HepG2 (cell line): Measurements from ENCODE around the gene DDRGK1. TPM values are rescaled to one million over a fixed set of nuclear protein-coding genes. Genes with fewer than 3 reads are reported as not detected.
A peak's percentile ranks its signal among the peaks of the same experiment; 100 is the strongest.

Source experiments
- CENPX ChIP-seq: sonication (generic); formaldehyde crosslinking; IDR thresholded peaks from 2 replicates; pipeline ENCODE4 v1.9.0; 2021; ENCODE audit warnings: mild to moderate bottlenecking, missing genetic modification reagents, moderate library complexity
- GMEB2 ChIP-seq: IDR thresholded peaks from 2 replicates; pipeline ENCODE4 v1.6.1; 2016; ENCODE audit warnings: missing biosample characterization, missing genetic modification reagents, low read depth
- GTF2F1 ChIP-seq: fragments of 150-350 bp; IDR thresholded peaks from 2 replicates; pipeline ENCODE4 v1.6.1; 2014; ENCODE audit warnings: low read length
- ONECUT2 ChIP-seq: sonication (generic); formaldehyde crosslinking; IDR thresholded peaks from 2 replicates; pipeline ENCODE4 v1.4.0; 2020; ENCODE audit warnings: missing genetic modification reagents
- POLR2A ChIP-seq, 2 experiments: IDR thresholded peaks; 2 replicates each; pipeline ENCODE4 v1.6.1; 2011; ENCODE audit warnings: low read depth in 2 of 2, low read length in 2 of 2, mild to moderate bottlenecking in 1 of 2, moderate library complexity in 1 of 2; ENCODE audit not compliant: insufficient read depth in 1 of 2
- SCMH1 ChIP-seq: sonication (generic); formaldehyde crosslinking; IDR thresholded peaks from 2 replicates; pipeline ENCODE4 v1.9.0; 2021; ENCODE audit warnings: missing genetic modification reagents, mild to moderate bottlenecking, borderline replicate concordance
- TEAD3 ChIP-seq: optimal IDR thresholded peaks from 2 replicates; pipeline ENCODE3; 2016; ENCODE audit warnings: borderline replicate concordance
- THAP11 ChIP-seq: IDR thresholded peaks from 2 replicates; pipeline ENCODE4 v1.6.1; 2016; ENCODE audit warnings: missing biosample characterization, missing genetic modification reagents
- THAP8 ChIP-seq: sonication (generic); formaldehyde crosslinking; IDR thresholded peaks from 2 replicates; pipeline ENCODE4 v1.5.1; 2020; ENCODE audit warnings: missing genetic modification reagents, mild to moderate bottlenecking, borderline replicate concordance
- ZNF138 ChIP-seq: sonication (generic); formaldehyde crosslinking; IDR thresholded peaks from 2 replicates; pipeline ENCODE4 v1.5.0; 2020; ENCODE audit warnings: mild to moderate bottlenecking, low read depth, missing genetic modification reagents
- ZNF274 ChIP-seq: sonication (generic); formaldehyde crosslinking; IDR thresholded peaks from 2 replicates; pipeline ENCODE4 v1.5.1; 2020; ENCODE audit warnings: mild to moderate bottlenecking, missing genetic modification reagents
- ZNF431 ChIP-seq: sonication (generic); formaldehyde crosslinking; IDR thresholded peaks from 2 replicates; pipeline ENCODE4 v1.9.0; 2022; ENCODE audit warnings: missing genetic modification reagents, low read depth, mild to moderate bottlenecking, borderline replicate concordance
- ZNF660 ChIP-seq: sonication (generic); formaldehyde crosslinking; IDR thresholded peaks from 2 replicates; pipeline ENCODE4 v1.5.1; 2020; ENCODE audit warnings: mild to moderate bottlenecking, low read depth, missing genetic modification reagents, borderline replicate concordance
- ZNF704 ChIP-seq: sonication (generic); formaldehyde crosslinking; IDR thresholded peaks from 2 replicates; pipeline ENCODE4 v1.8.1; 2023; ENCODE audit warnings: mild to moderate bottlenecking, inconsistent platforms, moderate library complexity, missing genetic modification reagents, borderline replicate concordance
- polyA plus RNA-seq, 8 experiments: library from polyadenylated mRNA; depleted of rRNA in 3 of 8; stranded (reverse) in 7 of 8; unstranded in 1 of 8; fragments of >200 nt; fragmentation: Illumina TruSeq in 4 of 8; extraction: Trizol in 4 of 8; gene quantifications; 2 replicates each; pipeline versions ENCODE4 v1.2.1 to v1.2.3, GENCODE V29; 2011 to 2016; ENCODE audit warnings: low read depth in 4 of 8, missing spikeins in 1 of 8, mixed read lengths in 1 of 8; ENCODE audit not compliant: insufficient read depth in 1 of 8
- total RNA-seq, 5 experiments: library from RNA; depleted of rRNA; stranded (reverse); fragments of >200 nt; fragmentation: Illumina TruSeq; extraction: Trizol; gene quantifications; 2 replicates each; pipeline ENCODE4 v1.2.3, GENCODE V29; 2016; ENCODE audit warnings: low read depth in 1 of 5
- TF ChIP-seq, protein P1 (sequence below): sonication (generic); formaldehyde crosslinking; IDR thresholded peaks from 2 replicates; pipeline ENCODE4 v1.4.0; 2020; ENCODE audit warnings: missing genetic modification reagents
- TF ChIP-seq, protein P2 (sequence below): sonication (generic); formaldehyde crosslinking; IDR thresholded peaks from 2 replicates; pipeline ENCODE4 v1.4.0; 2020; ENCODE audit warnings: missing genetic modification reagents
- TF ChIP-seq, protein P3 (sequence below): sonication (generic); formaldehyde crosslinking; IDR thresholded peaks from 2 replicates; pipeline ENCODE4 v1.9.0; 2021; ENCODE audit warnings: missing genetic modification reagents, mild to moderate bottlenecking, borderline replicate concordance

DDRGK1 gene
- total and polyA plus RNA-seq, 2 of the 13 experiments (the other 11 are each of a cell fraction or from before 2014, with no cell fraction given), result 96.7 to 149 TPM

- TF ChIP-seq, protein P1, sequence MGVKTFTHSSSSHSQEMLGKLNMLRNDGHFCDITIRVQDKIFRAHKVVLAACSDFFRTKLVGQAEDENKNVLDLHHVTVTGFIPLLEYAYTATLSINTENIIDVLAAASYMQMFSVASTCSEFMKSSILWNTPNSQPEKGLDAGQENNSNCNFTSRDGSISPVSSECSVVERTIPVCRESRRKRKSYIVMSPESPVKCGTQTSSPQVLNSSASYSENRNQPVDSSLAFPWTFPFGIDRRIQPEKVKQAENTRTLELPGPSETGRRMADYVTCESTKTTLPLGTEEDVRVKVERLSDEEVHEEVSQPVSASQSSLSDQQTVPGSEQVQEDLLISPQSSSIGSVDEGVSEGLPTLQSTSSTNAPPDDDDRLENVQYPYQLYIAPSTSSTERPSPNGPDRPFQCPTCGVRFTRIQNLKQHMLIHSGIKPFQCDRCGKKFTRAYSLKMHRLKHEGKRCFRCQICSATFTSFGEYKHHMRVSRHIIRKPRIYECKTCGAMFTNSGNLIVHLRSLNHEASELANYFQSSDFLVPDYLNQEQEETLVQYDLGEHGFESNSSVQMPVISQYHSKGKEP, result 0 out of 2 replicates have a peak, but pooled peaks have one; percentile 5
- TF ChIP-seq, protein P2, sequence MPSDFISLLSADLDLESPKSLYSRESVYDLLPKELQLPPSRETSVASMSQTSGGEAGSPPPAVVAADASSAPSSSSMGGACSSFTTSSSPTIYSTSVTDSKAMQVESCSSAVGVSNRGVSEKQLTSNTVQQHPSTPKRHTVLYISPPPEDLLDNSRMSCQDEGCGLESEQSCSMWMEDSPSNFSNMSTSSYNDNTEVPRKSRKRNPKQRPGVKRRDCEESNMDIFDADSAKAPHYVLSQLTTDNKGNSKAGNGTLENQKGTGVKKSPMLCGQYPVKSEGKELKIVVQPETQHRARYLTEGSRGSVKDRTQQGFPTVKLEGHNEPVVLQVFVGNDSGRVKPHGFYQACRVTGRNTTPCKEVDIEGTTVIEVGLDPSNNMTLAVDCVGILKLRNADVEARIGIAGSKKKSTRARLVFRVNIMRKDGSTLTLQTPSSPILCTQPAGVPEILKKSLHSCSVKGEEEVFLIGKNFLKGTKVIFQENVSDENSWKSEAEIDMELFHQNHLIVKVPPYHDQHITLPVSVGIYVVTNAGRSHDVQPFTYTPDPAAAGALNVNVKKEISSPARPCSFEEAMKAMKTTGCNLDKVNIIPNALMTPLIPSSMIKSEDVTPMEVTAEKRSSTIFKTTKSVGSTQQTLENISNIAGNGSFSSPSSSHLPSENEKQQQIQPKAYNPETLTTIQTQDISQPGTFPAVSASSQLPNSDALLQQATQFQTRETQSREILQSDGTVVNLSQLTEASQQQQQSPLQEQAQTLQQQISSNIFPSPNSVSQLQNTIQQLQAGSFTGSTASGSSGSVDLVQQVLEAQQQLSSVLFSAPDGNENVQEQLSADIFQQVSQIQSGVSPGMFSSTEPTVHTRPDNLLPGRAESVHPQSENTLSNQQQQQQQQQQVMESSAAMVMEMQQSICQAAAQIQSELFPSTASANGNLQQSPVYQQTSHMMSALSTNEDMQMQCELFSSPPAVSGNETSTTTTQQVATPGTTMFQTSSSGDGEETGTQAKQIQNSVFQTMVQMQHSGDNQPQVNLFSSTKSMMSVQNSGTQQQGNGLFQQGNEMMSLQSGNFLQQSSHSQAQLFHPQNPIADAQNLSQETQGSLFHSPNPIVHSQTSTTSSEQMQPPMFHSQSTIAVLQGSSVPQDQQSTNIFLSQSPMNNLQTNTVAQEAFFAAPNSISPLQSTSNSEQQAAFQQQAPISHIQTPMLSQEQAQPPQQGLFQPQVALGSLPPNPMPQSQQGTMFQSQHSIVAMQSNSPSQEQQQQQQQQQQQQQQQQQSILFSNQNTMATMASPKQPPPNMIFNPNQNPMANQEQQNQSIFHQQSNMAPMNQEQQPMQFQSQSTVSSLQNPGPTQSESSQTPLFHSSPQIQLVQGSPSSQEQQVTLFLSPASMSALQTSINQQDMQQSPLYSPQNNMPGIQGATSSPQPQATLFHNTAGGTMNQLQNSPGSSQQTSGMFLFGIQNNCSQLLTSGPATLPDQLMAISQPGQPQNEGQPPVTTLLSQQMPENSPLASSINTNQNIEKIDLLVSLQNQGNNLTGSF (CRISPR knock-in tag), result no peak
- TF ChIP-seq ZNF704 (CRISPR knock-in tag) (no peak), ZNF274 (CRISPR knock-in tag) (no peak; the same call in 1 of the 2 replicates), ONECUT2 (CRISPR knock-in tag) (no peak), ZNF660 (CRISPR knock-in tag) (no peak), THAP8 (no peak), POLR2A (IDR thresholded peaks at IDR 0.05; ENCODE audit: insufficient read depth in 1 of 2, low read depth in 2 of 2, low read length in 2 of 2) (peak; percentile 60 to 74), TEAD3 (CRISPR knock-in tag) (no peak), ZNF138 (0 out of 2 replicates have a peak, but pooled peaks have one; percentile 38), GTF2F1 (peak; percentile 47; the same call in 1 of the 2 replicates), THAP11 (CRISPR knock-in tag) (no peak; the same call in 1 of the 2 replicates), ZNF431 (0 out of 2 replicates have a peak, but pooled peaks have one; percentile 27), CENPX (CRISPR knock-in tag) (no peak), GMEB2 (no peak), SCMH1 (CRISPR knock-in tag) (no peak)
- TF ChIP-seq, protein P3, sequence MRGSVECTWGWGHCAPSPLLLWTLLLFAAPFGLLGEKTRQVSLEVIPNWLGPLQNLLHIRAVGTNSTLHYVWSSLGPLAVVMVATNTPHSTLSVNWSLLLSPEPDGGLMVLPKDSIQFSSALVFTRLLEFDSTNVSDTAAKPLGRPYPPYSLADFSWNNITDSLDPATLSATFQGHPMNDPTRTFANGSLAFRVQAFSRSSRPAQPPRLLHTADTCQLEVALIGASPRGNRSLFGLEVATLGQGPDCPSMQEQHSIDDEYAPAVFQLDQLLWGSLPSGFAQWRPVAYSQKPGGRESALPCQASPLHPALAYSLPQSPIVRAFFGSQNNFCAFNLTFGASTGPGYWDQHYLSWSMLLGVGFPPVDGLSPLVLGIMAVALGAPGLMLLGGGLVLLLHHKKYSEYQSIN, result no peak
Measured at GRCh38 chr20:3172933-3173609, 31.4 kb downstream of the DDRGK1 start, which contains the start of gene LZTS3 (continued).
